Heart left ventricle (tissue), 16 donors: ENCODE measurements around the gene TAF5. TPM values are rescaled to one million over a fixed set of nuclear protein-coding genes. Genes with fewer than 3 reads are reported as not detected.

ENCODE experiments used
- ATAC-seq, 4 donors: fragments of 200-7000 bp; cut with Tn5 transposase; one replicate each; pipeline ENCODE4 v1.9.1; 2020 to 2022; ENCODE audit warnings: moderate library complexity in 4 of 4, mild to moderate bottlenecking in 3 of 4, moderate number of reproducible peaks in 1 of 4
- DNase-seq, 5 donors: peaks; one replicate each; pipeline ENCODE4 v3.0.0-alpha.2; 2020
- H3K27ac ChIP-seq, 12 donors: fragments of 200-600 bp; sonication (generic) in 4 of 12; one replicate each; pipeline versions ENCODE4 v1.5.0 to v1.8.0; 2016 to 2022; ENCODE audit warnings: mild to moderate bottlenecking in 2 of 12
- H3K27me3 ChIP-seq, 9 donors: fragments of 200-600 bp; sonication (generic) in 2 of 9; one replicate each; pipeline versions ENCODE4 v1.5.1 to v1.8.0; 2016 to 2022; ENCODE audit warnings: mild to moderate bottlenecking in 3 of 9
- H3K36me3 ChIP-seq, 9 donors: fragments of 200-600 bp; sonication (generic) in 2 of 9; one replicate each; pipeline versions ENCODE4 v1.5.0 to v1.8.0; 2018 to 2022; ENCODE audit warnings: mild to moderate bottlenecking in 2 of 9
- H3K4me1 ChIP-seq, 12 donors: fragments of 200-600 bp; sonication (generic) in 4 of 12; one replicate each; pipeline versions ENCODE4 v1.5.0 to v1.8.0; 2016 to 2022; ENCODE audit warnings: mild to moderate bottlenecking in 3 of 12
- H3K4me3 ChIP-seq, 12 donors: fragments of 200-600 bp; sonication (generic) in 4 of 12; one replicate each; pipeline versions ENCODE4 v1.5.0 to v1.8.0; 2017 to 2022; ENCODE audit warnings: mild to moderate bottlenecking in 9 of 12, moderate library complexity in 4 of 12
- H3K9me3 ChIP-seq, 12 donors: fragments of 200-600 bp; sonication (generic) in 4 of 12; one replicate each; pipeline versions ENCODE4 v1.5.0 to v1.8.0; 2016 to 2022; ENCODE audit warnings: mild to moderate bottlenecking in 1 of 12
- CTCF ChIP-seq, 12 donors: fragments of 200-600 bp; sonication (generic) in 4 of 12; IDR thresholded peaks; one replicate each; pipeline versions ENCODE4 v1.5.0 to v1.8.0; 2018 to 2022; ENCODE audit warnings: antibody characterized with exemption in 12 of 12, mild to moderate bottlenecking in 5 of 12
- POLR2A ChIP-seq, 2 donors: fragments of 450-650 bp; IDR thresholded peaks; one replicate each; pipeline ENCODE4 v1.6.1; 2017; ENCODE audit warnings: antibody characterized with exemption in 2 of 2, mild to moderate bottlenecking in 2 of 2, moderate library complexity in 2 of 2
- WGBS, 4 donors: extraction: QIAGEN DNeasy Blood & Tissue Kit in 2 of 4; methylation state at CpG; one replicate each; pipeline versions ENCODE4 v1.1.5 to v1.1.7; 2013 to 2018; 5-methylcytosine and 5-hydroxymethylcytosine counted together
- intact Hi-C, 10 donors: fragments of 100-400 bp; cut with DNase I; formaldehyde crosslinking; loops; one replicate each; pipeline versions ENCODE4 v1.11.1 to v1.14.2; 2022
- polyA plus RNA-seq, 2 donors: library from polyadenylated mRNA; stranded (reverse); fragments of 200-250 nt; gene quantifications; one replicate each; pipeline ENCODE4 v1.2.3, GENCODE V29; 2013
- total RNA-seq, 9 donors: library from RNA; depleted of rRNA in 2 of 9; stranded (reverse); fragments of >200 nt in 2 of 9; fragmentation: NEBNext Ultra II Directional in 3 of 9; extraction: Animal tissue kit (Norgen Biotek cat#: 25700) in 3 of 9; gene quantifications; one replicate each; pipeline versions ENCODE4 v1.1.0 to v1.2.4, GENCODE V29; 2016 to 2023
- donor health status: ischemic (EF 13 %, LVEDD 7.1; RV severe dilation, severe dysfunction).
- donor health status: healthy with polysubstance abuse.
- donor health status: DM: no; HTN: yes; CAD: no.
- donor health status: DM: no; HTN: no; CAD: no.
- donor health status: ischemic (EF 25% LVEDD 6.9; RV normal size, moderate dysfunction).
- donor health status: ischemic (EF 25% LVEDD 5.7; RV mildly dilated, moderate dysfunction).
- donor health status: healthy.
- donor health status: DM: yes; HTN: yes; CAD: no.
- donor health status: ischemic (EF 35%, LVEDD 5.7; RV mildly dilated, moderate dysfunction).
- donor health status: nonischemic (EF 11% LVEDD 7.7; RV severe dilation, severe dysfunction).
- donor health status: DM: yes; HTN: yes; CAD: no.
- donor health status: PGD.
- donor health status: ischemic (EF 29% LVEDD 5.4; RV normal size, mild dysfunction).
- donor health status: nonischemic (EF 23%, LVEDD 6.1; RV moderate dilation, normal function).

TAF5 gene
- total and polyA plus RNA-seq, 11 donors, result 1.1 to 3.3 (median 2.1) TPM

GRCh38 chr10:103395754-103396066 is 27.9 kb downstream of the TAF5 start:
- ATAC-seq (peak; percentile 4 to 26 (median 20)), DNase-seq (no peak)
- H3K36me3 ChIP-seq, result peaks cover 3 to 63% (median 44%) of the 10 kb centered on the region in 9 donors
- TF ChIP-seq CTCF (IDR thresholded peaks at IDR 0.05) (no peak), POLR2A (IDR thresholded peaks at IDR 0.05) (no peak)
- peaks cover 3 to 42% (median 32%) of the 10 kb centered on the region in 12 donors for H3K4me1 ChIP-seq
- no peaks in the 10 kb centered on the region for H3K9me3 ChIP-seq
- 1 to 3% (median 2%) methylated on average over 10 to 11 of the region's 11 CpGs for WGBS, 4 donors
- H3K27ac ChIP-seq, result peak overlapping the region in 11 of 12 donors; percentile 84 to 98 (median 93)
- no peaks in the 10 kb centered on the region for H3K27me3 ChIP-seq
- peak overlapping the region; percentile 62 to 99 (median 92) for H3K4me3 ChIP-seq
- intact Hi-C loops, result no loop called here

DNA sequence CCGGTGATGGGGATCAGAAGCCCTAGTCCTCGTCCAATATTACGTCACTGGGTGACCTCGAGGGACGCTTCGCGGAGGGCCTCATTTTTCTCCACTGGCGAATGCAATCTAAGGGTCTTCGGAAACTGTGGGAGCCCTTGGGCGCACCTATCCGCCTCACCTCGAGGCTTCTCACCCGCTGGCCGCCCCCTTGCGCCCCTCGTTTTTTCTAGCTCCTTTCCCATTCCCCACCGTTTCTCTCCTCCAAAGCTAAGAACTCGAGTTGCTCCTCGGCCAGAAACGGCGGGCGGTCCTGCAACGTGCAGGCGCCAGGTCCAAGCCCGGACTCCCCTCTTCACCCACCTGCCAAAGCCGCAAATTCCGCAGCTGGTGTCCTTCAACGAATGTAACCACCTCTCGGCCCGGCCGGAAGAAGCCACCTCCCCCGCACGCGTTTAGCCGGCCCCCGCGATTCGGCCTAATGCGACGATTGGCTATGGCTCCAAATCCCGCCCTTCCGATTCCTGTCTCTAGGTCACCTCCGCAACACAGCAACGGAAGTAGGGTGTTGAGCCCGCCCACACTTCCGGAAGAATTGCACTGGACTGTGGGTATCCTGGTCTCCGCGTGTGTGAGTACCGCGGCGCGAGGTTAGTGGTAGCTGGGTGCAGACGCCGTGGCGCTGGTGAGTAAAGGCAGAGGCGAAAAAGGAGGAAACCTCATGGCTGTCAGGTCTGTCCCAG is 28.5 kb downstream of the TAF5 start, which contains the start of the genes ATP5MK and PDCD11:
ATP5MK (minus strand) TSS at position 409 of the 722 bp plus-strand sequence. CDS start 4,018 bp downstream, outside the sequence.
PDCD11 (plus strand) TSS at position 560 of the 722 bp plus-strand sequence. CDS start 1,801 bp downstream, outside the sequence.
- Histone ChIP-seq H3K27me3 (no peaks in the 10 kb centered on the region), H3K36me3 (peaks cover 3 to 63% (median 44%) of the 10 kb centered on the region in 9 donors), H3K4me1 (peaks cover 3 to 42% (median 32%) of the 10 kb centered on the region in 12 donors), H3K9me3 (no peaks in the 10 kb centered on the region), H3K27ac (peak within 1 kb of the TSS; percentile 18 to 98 (median 93)), H3K4me3 (peak within 1 kb of the TSS; percentile 62 to 99 (median 92))
- DNase-seq (peak; percentile 97 to 99 (median 98)), ATAC-seq (peak; percentile 99 to 100 (median 100))
- intact Hi-C loops, result no loop called here
- WGBS, 4 donors, result 0 to 1% (median 0%) methylated on average over 50 to 56 of the region's 56 CpGs
- TF ChIP-seq POLR2A (IDR thresholded peaks at IDR 0.05) (peak; percentile 18 to 62), CTCF (IDR thresholded peaks at IDR 0.05) (peak in 1 of 12 donors; percentile 27)

DNA sequence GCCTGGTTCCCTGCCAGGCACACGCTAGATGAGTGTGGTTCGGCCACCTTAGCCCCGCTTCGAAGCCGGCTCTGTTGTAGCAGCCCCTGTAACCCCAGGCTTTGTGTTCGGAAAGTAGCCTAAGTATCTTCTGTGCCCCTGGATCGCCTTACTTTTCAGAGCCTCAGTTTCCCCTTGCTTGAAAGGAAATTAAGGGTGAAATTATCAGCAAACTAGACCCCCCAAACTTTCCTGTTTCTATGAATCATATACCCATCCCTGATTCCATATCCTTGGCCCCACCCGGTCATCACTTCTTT is 29.0 kb downstream of the TAF5 start:
- ATAC-seq (no peak), DNase-seq (no peak)
- no peaks in the 10 kb centered on the region for H3K9me3 ChIP-seq
- H3K36me3 ChIP-seq, result peaks cover 0 to 63% (median 44%) of the 10 kb centered on the region in 9 donors
- peaks cover 3 to 42% (median 32%) of the 10 kb centered on the region in 12 donors for H3K4me1 ChIP-seq
- TF ChIP-seq POLR2A (IDR thresholded peaks at IDR 0.05), result no peak
- TF ChIP-seq CTCF (IDR thresholded peaks at IDR 0.05), result no peak
- 0 to 1% (median 0%) methylated on average over 4 to 8 of the region's 8 CpGs for WGBS, 4 donors
- H3K27ac ChIP-seq, result peak overlapping the region in 11 of 12 donors; percentile 50 to 98 (median 93)
- peak overlapping the region; percentile 62 to 99 (median 92) for H3K4me3 ChIP-seq
- no peaks in the 10 kb centered on the region for H3K27me3 ChIP-seq
- intact Hi-C loops, result no loop called here

- Histone ChIP-seq H3K36me3 (peaks cover 0 to 63% (median 45%) of the 10 kb centered on the region in 9 donors), H3K4me1 (peaks cover 3 to 41% (median 32%) of the 10 kb centered on the region in 12 donors), H3K27me3 (no peaks in the 10 kb centered on the region), H3K9me3 (no peaks in the 10 kb centered on the region), H3K27ac (peak overlapping the region in 6 of 12 donors; percentile 92 to 98 (median 93)), H3K4me3 (peak overlapping the region; percentile 62 to 99 (median 92))
- DNase-seq (no peak), ATAC-seq (no peak)
- TF ChIP-seq CTCF (IDR thresholded peaks at IDR 0.05), result no peak
- TF ChIP-seq POLR2A (IDR thresholded peaks at IDR 0.05), result no peak
- intact Hi-C loops, result no loop called here
- 64 to 75% (median 64%) methylated on average over 19 of the region's 19 CpGs for WGBS, 4 donors
These were observed 29.5 kb downstream of the TAF5 start for GRCh38 chr10:103397191-103397825.
